OCI-LY3 (cell line): Measurements from ENCODE around the gene UBE2A.

Source experiments
- EZH2phosphoT487 ChIP-seq: fragments of 200-600 bp; shearing (Covaris generic); IDR thresholded peaks from 2 replicates; pipeline ENCODE4 v1.6.1; 2018; ENCODE audit warnings: antibody characterized with exemption, mixed run types, low read depth
- TF ChIP-seq, protein P1 (sequence below): fragments of 200-600, 300-600 bp; sonication (generic); IDR thresholded peaks from 2 replicates; pipeline ENCODE4 v1.5.1; 2014; ENCODE audit warnings: antibody characterized with exemption, low read length, low read depth

DNA sequence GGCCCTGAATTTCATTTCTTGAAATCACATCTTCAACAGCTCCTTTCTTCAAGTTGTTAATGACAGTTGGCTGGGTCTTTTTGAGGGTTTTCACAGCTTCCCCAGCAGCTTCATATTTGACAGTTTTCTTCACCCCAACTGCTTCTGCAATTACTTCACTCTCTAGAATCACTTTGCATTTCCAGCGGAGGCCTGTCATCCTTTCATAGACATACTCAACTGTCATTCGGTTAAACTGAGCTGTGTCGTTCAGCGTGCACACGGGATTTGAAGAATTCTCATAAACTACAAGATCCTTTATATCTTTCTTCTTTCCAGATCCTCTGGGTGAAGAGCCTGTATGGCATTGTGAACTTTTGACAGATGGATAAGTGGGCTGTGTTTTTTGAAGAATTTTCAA is 15.4 kb downstream of the UBE2A start:
- TF ChIP-seq, protein P1, sequence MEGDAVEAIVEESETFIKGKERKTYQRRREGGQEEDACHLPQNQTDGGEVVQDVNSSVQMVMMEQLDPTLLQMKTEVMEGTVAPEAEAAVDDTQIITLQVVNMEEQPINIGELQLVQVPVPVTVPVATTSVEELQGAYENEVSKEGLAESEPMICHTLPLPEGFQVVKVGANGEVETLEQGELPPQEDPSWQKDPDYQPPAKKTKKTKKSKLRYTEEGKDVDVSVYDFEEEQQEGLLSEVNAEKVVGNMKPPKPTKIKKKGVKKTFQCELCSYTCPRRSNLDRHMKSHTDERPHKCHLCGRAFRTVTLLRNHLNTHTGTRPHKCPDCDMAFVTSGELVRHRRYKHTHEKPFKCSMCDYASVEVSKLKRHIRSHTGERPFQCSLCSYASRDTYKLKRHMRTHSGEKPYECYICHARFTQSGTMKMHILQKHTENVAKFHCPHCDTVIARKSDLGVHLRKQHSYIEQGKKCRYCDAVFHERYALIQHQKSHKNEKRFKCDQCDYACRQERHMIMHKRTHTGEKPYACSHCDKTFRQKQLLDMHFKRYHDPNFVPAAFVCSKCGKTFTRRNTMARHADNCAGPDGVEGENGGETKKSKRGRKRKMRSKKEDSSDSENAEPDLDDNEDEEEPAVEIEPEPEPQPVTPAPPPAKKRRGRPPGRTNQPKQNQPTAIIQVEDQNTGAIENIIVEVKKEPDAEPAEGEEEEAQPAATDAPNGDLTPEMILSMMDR, result no peak
- no peak for TF ChIP-seq EZH2phosphoT487
